HCT116 (cell line): ENCODE results near the gene LTBP1. TPM values are rescaled to one million over a fixed set of nuclear protein-coding genes. Genes with fewer than 3 reads are reported as not detected.

ENCODE experiments used
- ATAC-seq: fragments of 200-7000 bp; cut with Tn5 transposase; 2 replicates; pipeline ENCODE4 v1.9.1; 2020; ENCODE audit warnings: mild to moderate bottlenecking, moderate library complexity
- BruUV-seq: library from RNA; stranded (reverse); fragments of 400-500 nt; replicated peaks from 2 replicates; lab custom pipeline; 2021; lab: Mats Ljungman, UMichigan
- CTCF ChIA-PET: fragments of 300-600 bp; sonication (Branson Sonifier 250); formaldehyde crosslinking; loops from one replicate; lab custom pipeline; 2021; ENCODE audit warnings: antibody characterized with exemption; lab: Charles Lee
- POLR2A ChIA-PET: fragments of 300-600, 350-600 bp; sonication (Branson Sonifier 250); formaldehyde crosslinking; loops from one replicate; lab custom pipeline; 2021; ENCODE audit warnings: antibody characterized with exemption; lab: Charles Lee
- RAD21 ChIA-PET, 2 experiments: fragments of 300-600 bp; sonication (Branson Sonifier 250); formaldehyde crosslinking; loops; one replicate each; lab custom pipeline; 2023; ENCODE audit warnings: low total read pairs in 2 of 2; ENCODE audit not compliant: uncharacterized antibody in 2 of 2, unreplicated experiment in 2 of 2, low non-redundant PET in 1 of 2; lab: Charles Lee
- DNase-seq: peaks from one replicate; pipeline ENCODE4 v3.0.0-alpha.2; 2010; ENCODE audit warnings: low read depth, low spot score
- H2AFZ ChIP-seq: fragments of 200-600 bp; shearing (Covaris generic), sonication (generic); 2 replicates; pipeline ENCODE4 v1.6.1; 2017; ENCODE audit warnings: low read depth, mixed run types, mixed read lengths, antibody characterized with exemption, low read length; ENCODE audit not compliant: poor library complexity, severe bottlenecking
- H3K27ac ChIP-seq: 2 replicates; pipeline ENCODE4 v1.5.1; 2012; ENCODE audit warnings: low read depth, low read length
- H3K27me3 ChIP-seq: fragments of 200-600 bp; sonication (generic); 2 replicates; pipeline ENCODE4 v1.6.1; 2016; ENCODE audit warnings: mixed run types, low read length, mixed read lengths; ENCODE audit not compliant: insufficient read depth
- H3K36me3 ChIP-seq, 2 experiments: fragments of 200-500 bp in 1 of 2; fragments of 200-600 bp in 1 of 2; sonication (Bioruptor generic) in 1 of 2; sonication (generic) in 1 of 2; 2 replicates each; pipeline versions ENCODE4 v1.5.1 to v1.6.1; 2014 to 2016; ENCODE audit warnings: low read length in 2 of 2, inconsistent platforms in 1 of 2, mixed read lengths in 1 of 2, mixed run types in 1 of 2; ENCODE audit not compliant: insufficient read depth in 2 of 2, control insufficient read depth in 1 of 2
- H3K4me1 ChIP-seq, 2 experiments: fragments of 200-600 bp in 1 of 2; sonication (generic) in 1 of 2; 2 replicates each; pipeline versions ENCODE4 v1.5.1 to v1.6.1; 2012 to 2017; ENCODE audit warnings: low read length in 2 of 2, inconsistent platforms in 1 of 2, mild to moderate bottlenecking in 1 of 2, mixed read lengths in 1 of 2, mixed run types in 1 of 2, moderate library complexity in 1 of 2; ENCODE audit not compliant: insufficient read depth in 2 of 2, control insufficient read depth in 1 of 2
- H3K4me2 ChIP-seq: fragments of 200-600 bp; sonication (generic); 2 replicates; pipeline ENCODE4 v1.6.1; 2017; ENCODE audit warnings: mixed run types, low read length, mixed read lengths
- H3K4me3 ChIP-seq, 2 experiments: fragments of 200-600 bp in 1 of 2; sonication (generic) in 1 of 2; replicated peaks in 1 of 2; 2 replicates each; pipeline ENCODE4 v1.5.1; 2011 to 2016; ENCODE audit warnings: low read length in 2 of 2, control low read depth in 1 of 2, low read depth in 1 of 2, mild to moderate bottlenecking in 1 of 2, mixed read lengths in 1 of 2, mixed run types in 1 of 2
- H3K79me2 ChIP-seq: fragments of 200-600 bp; sonication (generic); 2 replicates; pipeline ENCODE4 v1.6.1; 2017; ENCODE audit warnings: mild to moderate bottlenecking, mixed run types, low read length, moderate library complexity, mixed read lengths; ENCODE audit not compliant: insufficient read depth
- H3K9ac ChIP-seq: fragments of 200-600 bp; sonication (generic); 2 replicates; pipeline ENCODE4 v1.6.1; 2016; ENCODE audit warnings: low read length, mixed read lengths
- H3K9me2 ChIP-seq: fragments of 200-600 bp; sonication (generic), shearing (Covaris generic); 2 replicates; pipeline ENCODE4 v1.6.1; 2017; ENCODE audit warnings: mixed run types, mild to moderate bottlenecking, moderate library complexity; ENCODE audit not compliant: insufficient read depth
- H3K9me3 ChIP-seq, 2 experiments: fragments of 200-500 bp in 1 of 2; fragments of 200-600 bp in 1 of 2; sonication (Bioruptor generic) in 1 of 2; sonication (generic) in 1 of 2; 2 replicates each; pipeline ENCODE4 v1.6.1; 2014 to 2017; ENCODE audit warnings: low read length in 2 of 2, mixed read lengths in 2 of 2, inconsistent platforms in 1 of 2, low read depth in 1 of 2, mild to moderate bottlenecking in 1 of 2, mixed run types in 1 of 2, moderate library complexity in 1 of 2; ENCODE audit not compliant: control insufficient read depth in 1 of 2, insufficient read depth in 1 of 2
- H4K20me1 ChIP-seq: fragments of 200-600 bp; sonication (generic), shearing (Covaris generic); 2 replicates; pipeline ENCODE4 v1.6.1; 2017; ENCODE audit warnings: mixed run types, mild to moderate bottlenecking, moderate library complexity; ENCODE audit not compliant: insufficient read depth
- CBX3 ChIP-seq: IDR thresholded peaks from 2 replicates; pipeline ENCODE4 v1.6.1; 2012; ENCODE audit warnings: low read depth
- CEBPB ChIP-seq: IDR thresholded peaks from 2 replicates; pipeline ENCODE4 v1.6.1; 2012; ENCODE audit warnings: low read depth
- ELF1 ChIP-seq: IDR thresholded peaks from 2 replicates; pipeline ENCODE4 v1.6.1; 2012; ENCODE audit warnings: low read depth, borderline replicate concordance
- EZH2 ChIP-seq: fragments of 200-600 bp; sonication (generic); IDR thresholded peaks from 2 replicates; pipeline ENCODE4 v1.6.1; 2017; ENCODE audit warnings: antibody characterized with exemption, mixed run types
- EZH2phosphoT487 ChIP-seq: fragments of 200-600 bp; IDR thresholded peaks from 2 replicates; pipeline ENCODE4 v1.6.1; 2018; ENCODE audit warnings: antibody characterized with exemption, borderline replicate concordance
- FOSL1 ChIP-seq: IDR thresholded peaks from 2 replicates; pipeline ENCODE4 v1.6.1; 2012; ENCODE audit warnings: low read depth
- JUND ChIP-seq: IDR thresholded peaks from 2 replicates; pipeline ENCODE4 v1.6.1; 2012
- RAD21 ChIP-seq: IDR thresholded peaks from 2 replicates; pipeline ENCODE4 v1.6.1; 2012; ENCODE audit warnings: low read depth, mild to moderate bottlenecking
- SIN3A ChIP-seq: IDR thresholded peaks from 2 replicates; pipeline ENCODE4 v1.6.1; 2012; ENCODE audit warnings: low read depth
- SP1 ChIP-seq: IDR thresholded peaks from 2 replicates; pipeline ENCODE4 v1.6.1; 2012; ENCODE audit warnings: low read depth
- ZFX ChIP-seq: fragments of 450-650 bp; IDR thresholded peaks from 2 replicates; pipeline ENCODE4 v1.6.1; 2017
- intact Hi-C: fragments of 100-400 bp; cut with micrococcal nuclease; formaldehyde crosslinking; loops from 2 replicates; pipeline ENCODE4 v1.10.0; 2022
- total RNA-seq: library from RNA; stranded (reverse); gene quantifications from one replicate; pipeline ENCODE4 v1.2.1, GENCODE V29; 2021; ENCODE audit not compliant: unreplicated experiment
- TF ChIP-seq, protein P1 (sequence below), 3 experiments: fragments of 200-600 bp in 1 of 3; sonication (generic) in 1 of 3; IDR thresholded peaks in 2 of 3; conservative IDR thresholded peaks in 1 of 3; 2 replicates each; pipeline ENCODE4 v1.5.1; 2012 to 2017; ENCODE audit warnings: low read depth in 2 of 3, low read length in 2 of 3, antibody characterized with exemption in 1 of 3, borderline replicate concordance in 1 of 3, control low read depth in 1 of 3, mild to moderate bottlenecking in 1 of 3, mixed read lengths in 1 of 3, mixed run types in 1 of 3, moderate library complexity in 1 of 3; ENCODE audit not compliant: insufficient read depth in 1 of 3
- TF ChIP-seq, protein P2 (sequence below): IDR thresholded peaks from 2 replicates; pipeline ENCODE4 v1.6.1; 2011; ENCODE audit warnings: mild to moderate bottlenecking, low read length, moderate library complexity; ENCODE audit not compliant: insufficient replicate concordance; ENCODE audit errors: extremely low read depth

Gene LTBP1
- total RNA-seq, 1 experiment from 2014 or later, result 5.1 TPM

- no peaks in the 10 kb centered on the region for H3K36me3 ChIP-seq
- no peak overlapping the region for H3K4me3 ChIP-seq
- 0 out of 2 replicates have a peak, but pooled peaks have one; percentile 50 for ATAC-seq
- no peaks in the 10 kb centered on the region for H3K79me2 ChIP-seq
- H3K27me3 ChIP-seq, result peaks cover 4% of the 10 kb centered on the region
- TF ChIP-seq, protein P1, sequence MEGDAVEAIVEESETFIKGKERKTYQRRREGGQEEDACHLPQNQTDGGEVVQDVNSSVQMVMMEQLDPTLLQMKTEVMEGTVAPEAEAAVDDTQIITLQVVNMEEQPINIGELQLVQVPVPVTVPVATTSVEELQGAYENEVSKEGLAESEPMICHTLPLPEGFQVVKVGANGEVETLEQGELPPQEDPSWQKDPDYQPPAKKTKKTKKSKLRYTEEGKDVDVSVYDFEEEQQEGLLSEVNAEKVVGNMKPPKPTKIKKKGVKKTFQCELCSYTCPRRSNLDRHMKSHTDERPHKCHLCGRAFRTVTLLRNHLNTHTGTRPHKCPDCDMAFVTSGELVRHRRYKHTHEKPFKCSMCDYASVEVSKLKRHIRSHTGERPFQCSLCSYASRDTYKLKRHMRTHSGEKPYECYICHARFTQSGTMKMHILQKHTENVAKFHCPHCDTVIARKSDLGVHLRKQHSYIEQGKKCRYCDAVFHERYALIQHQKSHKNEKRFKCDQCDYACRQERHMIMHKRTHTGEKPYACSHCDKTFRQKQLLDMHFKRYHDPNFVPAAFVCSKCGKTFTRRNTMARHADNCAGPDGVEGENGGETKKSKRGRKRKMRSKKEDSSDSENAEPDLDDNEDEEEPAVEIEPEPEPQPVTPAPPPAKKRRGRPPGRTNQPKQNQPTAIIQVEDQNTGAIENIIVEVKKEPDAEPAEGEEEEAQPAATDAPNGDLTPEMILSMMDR (IDR thresholded peaks at IDR 0.05 in 2 of 3, conservative IDR thresholded peaks at IDR 0.05 in 1 of 3; ENCODE audit: borderline replicate concordance in 1 of 3, insufficient read depth in 1 of 3, low read depth in 2 of 3, low read length in 2 of 3), result peak in 2 of 3 experiments; percentile 28 to 29; a peak in 3 of 6 replicates
- TF ChIP-seq, protein P2, sequence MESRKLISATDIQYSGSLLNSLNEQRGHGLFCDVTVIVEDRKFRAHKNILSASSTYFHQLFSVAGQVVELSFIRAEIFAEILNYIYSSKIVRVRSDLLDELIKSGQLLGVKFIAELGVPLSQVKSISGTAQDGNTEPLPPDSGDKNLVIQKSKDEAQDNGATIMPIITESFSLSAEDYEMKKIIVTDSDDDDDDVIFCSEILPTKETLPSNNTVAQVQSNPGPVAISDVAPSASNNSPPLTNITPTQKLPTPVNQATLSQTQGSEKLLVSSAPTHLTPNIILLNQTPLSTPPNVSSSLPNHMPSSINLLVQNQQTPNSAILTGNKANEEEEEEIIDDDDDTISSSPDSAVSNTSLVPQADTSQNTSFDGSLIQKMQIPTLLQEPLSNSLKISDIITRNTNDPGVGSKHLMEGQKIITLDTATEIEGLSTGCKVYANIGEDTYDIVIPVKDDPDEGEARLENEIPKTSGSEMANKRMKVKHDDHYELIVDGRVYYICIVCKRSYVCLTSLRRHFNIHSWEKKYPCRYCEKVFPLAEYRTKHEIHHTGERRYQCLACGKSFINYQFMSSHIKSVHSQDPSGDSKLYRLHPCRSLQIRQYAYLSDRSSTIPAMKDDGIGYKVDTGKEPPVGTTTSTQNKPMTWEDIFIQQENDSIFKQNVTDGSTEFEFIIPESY, result no peak
- TF ChIP-seq, all 23 proteins: peak for 1
- Histone ChIP-seq H3K27ac (no peak overlapping the region), H4K20me1 (no peaks in the 10 kb centered on the region), H3K9me3 (no peaks in the 10 kb centered on the region), H3K4me1 (no peaks in the 10 kb centered on the region; a peak in 1 of 4 replicates), H2AFZ (no peak overlapping the region), H3K4me2 (no peak overlapping the region), H3K9me2 (no peaks in the 10 kb centered on the region), H3K9ac (no peak overlapping the region)
- CTCF ChIA-PET, result no interaction called here
- intact Hi-C loops, result no loop called here
- POLR2A ChIA-PET, result no interaction called here
- no TSS peak for BruUV-seq
- DNase-seq, result no peak
- RAD21 ChIA-PET, result no interaction called here
These were observed 179.8 kb downstream of the LTBP1 start for GRCh38 chr2:33126552-33126951.

- Histone ChIP-seq H3K9me3 (no peaks in the 10 kb centered on the region), H2AFZ (no peak overlapping the region), H3K4me3 (no peak overlapping the region), H3K4me2 (no peak overlapping the region), H3K36me3 (no peaks in the 10 kb centered on the region), H3K79me2 (no peaks in the 10 kb centered on the region), H3K9ac (no peak overlapping the region), H3K4me1 (no peaks in the 10 kb centered on the region; a peak in 1 of 4 replicates), H3K27ac (no peak overlapping the region), H4K20me1 (no peaks in the 10 kb centered on the region), H3K27me3 (peaks cover 5% of the 10 kb centered on the region), H3K9me2 (no peaks in the 10 kb centered on the region)
- TF ChIP-seq SIN3A, result no peak
- TF ChIP-seq SP1, result no peak
- no peak for TF ChIP-seq ELF1
- no peak for TF ChIP-seq ZFX
- no peak for TF ChIP-seq EZH2
- no peak for TF ChIP-seq FOSL1
- TF ChIP-seq EZH2phosphoT487, result no peak
- no peak for TF ChIP-seq CEBPB
- no peak for TF ChIP-seq RAD21
- no peak for TF ChIP-seq CBX3
- TF ChIP-seq JUND, result no peak
- intact Hi-C loops, result no loop called here
- ChIA-PET POLR2A (no interaction called here), CTCF (no interaction called here), RAD21 (no interaction called here)
- no peak for ATAC-seq
- BruUV-seq, result no TSS peak
- DNase-seq, result no peak
These were observed 180.2 kb downstream of the LTBP1 start for GRCh38 chr2:33126958-33127357.
